Left kidney (tissue), 2 donors: ENCODE data around the gene TTC9. TPM values are rescaled to one million over a fixed set of nuclear protein-coding genes. Genes with fewer than 3 reads are reported as not detected.
"Not testable (repeated sequence)": the region's sequence is repeated elsewhere in the genome, so short reads cannot be mapped to it uniquely, and the experiment has no call there.

ENCODE experiments used
- DNase-seq: peaks from one replicate; pipeline ENCODE4 v3.0.0-alpha.2; 2013
- polyA plus RNA-seq: library from polyadenylated mRNA; unstranded; fragments of 120-200 nt; gene quantifications from one replicate; pipeline ENCODE4 v1.2.1, GENCODE V29; 2013; ENCODE audit not compliant: insufficient read length

TTC9 gene
- polyA plus RNA-seq, 1 donor = 2.8 TPM

DNA sequence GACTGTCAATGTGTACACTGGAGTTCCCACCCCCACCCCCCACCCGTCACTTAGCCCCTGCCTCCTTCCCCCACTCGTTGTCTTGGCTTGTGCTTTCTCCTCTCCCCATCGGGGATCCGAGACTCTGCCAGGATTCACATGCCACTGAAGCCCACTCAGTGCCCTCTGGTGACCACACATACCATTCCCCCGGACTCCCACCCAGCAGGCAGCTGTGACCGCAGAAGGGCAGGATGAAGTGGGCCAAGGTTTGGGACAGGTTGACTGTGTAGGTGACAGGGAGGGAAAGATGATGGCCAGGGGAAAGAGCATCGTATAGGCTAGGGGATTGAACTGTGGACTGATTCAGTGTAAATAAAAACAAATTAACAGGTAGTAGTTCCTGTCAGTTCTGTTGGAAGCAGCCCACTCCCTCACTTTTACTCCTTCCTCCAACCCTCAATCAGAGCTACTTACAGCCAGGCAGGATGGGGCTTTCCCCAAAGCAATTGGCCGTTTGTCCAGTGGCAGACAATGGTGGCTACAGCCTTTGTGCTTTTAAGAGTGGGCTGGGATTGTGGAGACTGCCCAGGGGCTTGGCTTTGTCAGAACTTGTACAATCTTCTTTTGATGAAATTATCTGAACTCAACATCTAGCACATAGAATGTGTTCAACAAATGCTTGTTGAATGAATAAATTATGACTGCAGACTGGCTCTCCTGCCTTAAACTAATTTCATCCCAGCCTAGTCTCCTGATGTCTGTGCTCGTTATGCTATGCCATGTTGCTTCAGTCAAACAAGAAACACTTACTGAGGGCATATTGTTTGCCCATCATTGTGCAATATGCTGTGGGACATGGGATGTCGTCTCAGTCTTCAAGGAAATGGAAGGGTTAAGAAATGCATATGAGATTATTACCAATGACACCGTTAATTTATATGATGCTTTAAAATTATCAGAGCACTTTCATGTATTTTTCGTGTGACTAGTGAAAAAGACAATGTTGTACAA, 30.2 kb downstream of the TTC9 start:
- DNase-seq = no peak

DNA sequence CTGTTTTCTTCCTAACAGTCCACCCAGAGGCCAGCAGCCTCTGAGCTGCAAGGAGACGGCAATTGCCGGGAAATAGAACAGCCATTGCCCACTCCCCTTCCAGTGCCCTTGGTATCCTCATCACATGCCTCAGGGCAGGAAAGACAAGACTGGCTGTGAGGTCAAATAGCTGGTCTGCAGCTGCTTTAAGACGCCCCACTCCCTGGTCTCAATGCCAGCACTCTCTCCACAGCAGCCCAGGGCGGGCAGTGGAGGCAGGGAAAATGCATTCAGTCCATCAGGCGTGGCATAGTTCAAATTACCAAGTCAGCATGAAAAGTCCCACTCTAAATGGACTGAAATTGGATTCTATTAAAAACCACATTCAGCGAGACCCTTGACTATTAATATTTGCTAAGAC, 35.6 kb downstream of the TTC9 start:
- DNase-seq = no peak

DNA sequence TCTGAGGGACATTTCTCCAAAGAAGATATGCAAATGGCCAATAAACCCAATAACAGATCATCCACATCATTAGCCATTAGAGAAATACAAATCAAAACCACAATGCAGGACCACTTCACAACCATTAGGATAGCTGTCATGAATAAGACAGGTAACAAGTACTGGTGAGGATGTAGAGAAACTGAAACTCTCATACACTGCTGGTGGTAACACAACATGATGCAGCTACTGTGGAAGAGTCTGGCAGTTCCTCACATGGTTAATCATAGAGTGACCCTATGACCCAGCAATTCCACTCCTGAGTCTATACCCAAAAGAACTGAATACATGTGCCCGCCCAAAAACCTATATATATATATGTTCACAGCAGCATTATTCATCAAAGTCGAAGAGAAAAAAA, 39.0 kb downstream of the TTC9 start:
- DNase-seq = no peak

DNA sequence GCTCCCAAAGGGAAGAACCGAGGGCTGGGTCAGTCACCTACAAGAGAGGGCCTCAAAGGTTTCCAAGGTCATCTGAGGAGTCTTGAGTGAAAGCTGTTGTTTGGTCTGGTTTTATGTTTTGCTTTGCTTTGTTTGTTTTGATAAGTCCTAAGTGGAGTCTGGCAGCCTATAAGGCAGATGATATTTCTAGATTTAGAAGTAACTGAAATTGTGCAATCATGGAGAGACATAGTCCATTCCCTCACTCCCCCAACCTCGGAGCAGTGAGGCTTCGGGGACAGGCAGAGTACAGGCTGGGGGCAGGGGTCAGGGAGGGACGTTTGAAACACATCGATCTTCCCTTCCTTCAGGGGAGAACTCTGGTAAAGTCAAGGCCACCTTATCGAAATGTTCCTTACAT, 42.3 kb downstream of the TTC9 start:
- DNase-seq = no peak

DNA sequence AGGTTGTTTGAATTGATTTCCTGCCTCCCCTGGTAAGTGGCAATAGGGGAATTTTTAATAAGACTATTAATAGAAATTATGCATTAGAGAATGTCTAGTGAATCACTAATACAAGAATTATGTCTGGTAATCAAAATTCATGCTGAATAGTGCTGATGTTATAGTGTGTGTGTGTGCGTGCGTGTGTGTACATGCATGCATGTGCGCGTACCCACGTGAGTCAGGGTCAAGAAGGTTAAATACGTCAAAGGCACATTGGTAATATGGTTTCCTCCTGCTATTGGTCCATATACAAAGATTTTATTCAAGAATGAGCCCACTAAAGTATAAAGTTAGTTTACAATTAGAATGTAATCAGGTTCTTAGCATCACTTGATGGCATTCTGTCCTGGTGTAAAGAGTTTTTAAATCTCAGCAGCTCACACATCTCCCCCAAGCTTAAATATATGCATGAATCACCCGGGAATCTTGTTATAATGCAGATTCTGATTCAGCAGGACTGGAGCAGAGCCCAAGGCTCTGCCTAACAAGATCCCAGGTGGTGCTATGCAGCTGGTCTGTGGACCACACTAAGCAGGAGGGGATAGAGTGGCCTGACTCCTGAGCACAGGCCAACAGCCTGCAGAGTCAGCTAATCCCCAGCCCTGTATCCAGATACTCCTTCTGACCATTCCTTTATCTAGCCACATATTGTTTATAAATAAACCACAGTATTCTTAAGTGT, 43.9 kb downstream of the TTC9 start:
- no peak for DNase-seq

DNA sequence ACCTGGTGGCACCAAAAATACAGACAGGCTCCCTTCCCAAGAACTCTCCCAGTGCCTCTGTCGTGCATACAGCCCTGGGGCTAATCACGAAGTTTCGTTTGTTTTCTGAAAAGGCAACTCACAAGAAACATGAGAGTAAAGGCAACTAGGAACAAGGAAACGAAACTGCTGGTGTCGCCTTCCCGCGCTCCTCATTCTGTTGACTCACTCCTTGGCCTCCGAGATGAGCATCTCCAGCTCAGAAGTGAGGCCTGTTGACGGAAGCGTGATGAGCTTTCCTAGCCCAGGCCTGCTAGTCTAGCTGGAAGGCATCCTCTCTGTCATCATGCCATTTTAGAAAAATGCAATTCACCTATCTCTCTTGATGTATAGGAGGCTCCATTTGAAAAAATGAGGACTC, 50.5 kb downstream of the TTC9 start:
- no peak for DNase-seq

DNA sequence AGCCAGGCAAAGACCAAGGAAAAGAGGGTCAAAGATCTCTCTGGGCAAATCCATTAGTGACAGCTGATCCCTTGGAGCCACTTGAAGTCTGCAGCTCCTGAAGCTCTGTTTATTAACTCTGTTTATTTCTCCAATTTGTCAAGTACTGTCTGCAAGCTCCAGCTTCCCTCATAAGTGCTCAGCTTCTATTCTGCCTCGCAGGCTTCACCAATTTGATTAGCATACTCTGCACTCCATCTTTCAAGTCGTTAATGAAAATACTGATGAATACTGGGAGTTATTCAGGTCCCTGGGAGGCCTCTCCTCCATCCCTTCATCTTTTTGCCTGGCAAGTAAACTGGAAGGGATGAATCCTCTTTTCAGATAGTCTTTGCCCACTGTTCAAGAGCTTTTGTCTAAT, 54.3 kb downstream of the TTC9 start:
- DNase-seq = no peak

DNA sequence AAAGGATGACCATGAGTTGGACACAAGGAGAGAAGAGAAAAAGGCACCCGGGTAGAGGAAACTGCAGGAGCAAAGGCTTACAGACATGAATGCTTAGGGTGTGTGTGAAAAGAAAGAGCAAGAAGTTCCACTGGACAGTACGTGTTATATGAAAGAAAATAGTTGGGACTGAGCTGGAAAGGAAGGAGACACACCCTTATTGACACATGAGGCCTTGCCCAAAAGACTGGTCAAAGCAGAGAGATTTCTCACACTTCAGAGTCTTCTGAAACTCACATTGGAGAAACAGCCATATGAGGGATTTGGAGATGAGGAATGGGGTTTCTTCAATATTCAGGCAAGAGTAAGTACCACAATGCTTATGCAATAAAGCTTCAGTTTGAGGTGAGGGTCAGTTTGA, 56.0 kb downstream of the TTC9 start:
- DNase-seq = no peak

DNA sequence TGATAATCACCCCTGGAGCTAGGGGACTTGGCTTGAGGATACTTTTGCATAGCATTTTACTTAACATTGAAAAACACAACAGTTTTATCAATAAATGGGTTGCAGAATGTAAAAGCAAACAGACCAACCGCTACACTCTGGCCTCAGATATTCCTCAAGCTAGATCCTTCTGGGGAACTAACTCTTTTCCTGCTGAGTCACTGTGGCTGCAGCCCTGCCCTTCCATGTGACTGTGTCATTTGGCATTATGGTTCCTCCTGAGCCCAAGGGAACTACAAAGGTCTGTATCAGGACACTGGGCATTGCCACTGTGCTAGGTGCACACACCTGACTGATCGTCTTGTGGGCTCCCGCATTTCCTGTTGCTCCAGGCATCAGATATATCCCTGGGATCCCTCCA, 56.6 kb downstream of the TTC9 start:
- no peak for DNase-seq

DNA sequence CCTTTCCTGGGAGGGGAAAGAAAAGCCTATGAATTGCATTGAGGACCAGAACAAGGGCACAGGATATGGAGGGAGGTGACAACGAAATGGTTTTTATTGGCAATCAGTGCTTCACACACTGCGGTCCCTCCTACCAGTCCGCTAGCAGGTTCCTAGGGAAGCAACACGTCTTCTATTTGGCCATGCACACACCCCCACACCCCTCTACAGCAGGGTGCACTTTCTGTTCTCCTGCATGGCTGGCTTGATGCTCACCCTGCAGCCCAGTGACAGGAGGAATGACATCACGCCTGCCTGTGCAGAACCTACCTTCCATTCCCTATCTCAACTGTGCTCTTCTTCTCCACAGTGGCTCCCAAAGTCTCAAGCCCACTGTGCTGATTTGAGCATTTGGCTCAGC, 57.9 kb downstream of the TTC9 start:
- no peak for DNase-seq

DNA sequence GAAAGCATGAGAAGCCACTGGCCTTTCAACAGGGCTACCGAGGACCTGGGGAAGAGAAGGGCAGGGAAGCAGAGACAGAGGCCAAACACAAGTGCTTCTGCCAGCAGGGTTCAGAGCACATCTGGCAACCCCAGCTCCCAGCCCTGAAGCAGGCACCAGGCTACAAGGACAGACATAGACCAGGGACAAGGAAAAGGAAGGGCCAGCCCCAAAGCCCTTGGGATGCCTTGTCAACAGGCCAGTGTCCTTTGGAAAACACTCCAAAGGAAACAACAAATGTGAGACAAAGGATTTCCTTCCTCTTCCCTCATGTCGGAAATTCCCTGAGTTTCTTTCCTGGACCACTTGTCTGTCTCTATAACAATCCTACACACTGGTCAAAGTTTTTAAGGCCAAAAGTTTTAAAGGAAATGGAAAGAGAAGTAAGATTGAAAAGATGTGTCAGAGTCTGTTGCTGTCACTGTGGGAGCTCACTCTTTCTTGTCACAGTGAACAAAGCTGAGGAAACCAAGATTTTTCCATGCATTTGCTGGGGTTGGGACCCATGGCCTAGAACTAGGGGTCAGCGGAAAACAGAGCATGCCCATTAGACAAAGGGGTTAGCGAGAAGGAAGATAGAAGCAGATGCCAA, 59.4 kb downstream of the TTC9 start:
- DNase-seq = no peak

DNA sequence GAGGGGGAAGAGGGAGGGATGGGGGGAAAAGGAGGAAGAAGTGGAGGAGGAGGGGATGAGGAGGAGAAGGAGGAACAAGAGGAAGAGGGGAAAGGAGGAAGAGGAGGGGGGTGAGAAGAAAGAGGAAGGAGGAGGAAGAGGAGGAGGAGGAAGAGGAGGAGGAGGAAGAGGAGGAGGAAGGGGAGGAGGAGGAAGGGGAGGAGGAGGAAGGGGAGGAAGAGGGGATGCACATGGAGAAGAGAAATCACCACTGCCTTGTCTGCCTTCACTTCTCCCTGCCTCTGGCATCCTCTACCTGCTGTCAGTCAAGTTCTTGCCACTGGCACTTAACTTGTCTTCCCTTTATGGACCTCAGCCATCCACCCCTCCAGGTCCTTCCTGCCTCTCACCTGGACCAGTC, 59.9 kb downstream of the TTC9 start:
- no peak for DNase-seq

DNA sequence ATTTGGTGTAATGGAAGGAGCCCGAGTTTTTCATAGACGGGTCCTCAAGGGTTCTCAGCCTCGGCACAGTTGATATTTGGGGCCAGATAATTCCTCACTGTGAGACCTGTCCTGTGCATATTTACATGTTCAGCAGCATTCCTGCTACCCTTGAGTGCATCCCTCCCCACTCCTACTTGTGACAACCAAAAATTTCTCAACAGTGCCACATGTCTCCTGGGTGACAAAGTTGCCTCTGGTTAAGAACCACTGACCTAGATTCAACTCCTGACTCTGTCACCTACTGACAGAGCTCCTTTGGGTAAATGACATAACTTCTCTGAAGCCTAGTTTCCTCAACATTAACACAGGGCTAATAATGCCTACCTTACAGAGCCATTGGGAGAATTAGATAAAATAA, 60.4 kb downstream of the TTC9 start:
- DNase-seq = no peak

DNA sequence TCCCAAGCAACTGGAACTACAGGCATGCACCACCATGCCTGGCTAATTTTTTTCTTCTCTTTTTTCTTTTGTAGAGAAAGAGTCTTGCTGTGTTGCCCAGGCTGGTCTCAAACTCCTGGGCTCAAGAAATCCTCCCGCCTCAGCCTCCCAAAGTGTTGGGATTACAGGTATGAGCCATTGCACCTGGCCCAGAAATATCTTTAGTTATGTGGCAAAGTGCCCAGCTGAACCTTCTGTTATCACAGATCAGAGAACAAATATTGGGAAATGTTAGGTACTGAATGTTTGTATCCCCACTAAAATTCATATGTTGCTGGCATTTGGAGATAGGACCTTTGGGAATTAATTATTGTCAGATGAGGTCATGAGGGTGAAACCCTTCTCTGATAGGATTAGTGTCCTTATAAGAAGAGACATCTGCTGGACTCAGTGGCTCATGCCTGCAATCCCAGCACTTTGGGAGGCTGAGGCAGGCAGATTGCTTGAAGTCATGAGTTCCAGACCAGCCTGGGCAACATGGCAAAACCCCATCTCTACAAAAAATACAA, 62.0 kb downstream of the TTC9 start:
- not testable (repeated sequence) for DNase-seq

DNA sequence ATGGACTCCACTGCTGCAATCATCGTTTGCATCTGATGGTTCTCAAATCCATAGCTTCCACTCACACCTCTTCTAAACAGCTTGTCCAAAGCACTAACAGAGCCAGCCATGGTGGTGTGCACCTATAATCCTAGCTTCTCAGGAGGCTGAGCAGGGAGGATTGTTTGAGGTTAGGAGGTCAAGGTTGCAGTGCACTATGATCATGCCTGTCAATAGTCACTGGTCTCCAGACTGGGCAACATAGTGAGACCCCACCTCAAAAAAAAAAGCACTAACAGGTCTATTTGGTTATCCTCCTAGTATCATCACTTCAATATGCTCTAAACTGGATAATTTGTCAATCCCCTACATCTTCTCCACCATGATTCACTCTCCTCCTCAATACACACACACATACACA, 63.2 kb downstream of the TTC9 start:
- DNase-seq = no peak

DNA sequence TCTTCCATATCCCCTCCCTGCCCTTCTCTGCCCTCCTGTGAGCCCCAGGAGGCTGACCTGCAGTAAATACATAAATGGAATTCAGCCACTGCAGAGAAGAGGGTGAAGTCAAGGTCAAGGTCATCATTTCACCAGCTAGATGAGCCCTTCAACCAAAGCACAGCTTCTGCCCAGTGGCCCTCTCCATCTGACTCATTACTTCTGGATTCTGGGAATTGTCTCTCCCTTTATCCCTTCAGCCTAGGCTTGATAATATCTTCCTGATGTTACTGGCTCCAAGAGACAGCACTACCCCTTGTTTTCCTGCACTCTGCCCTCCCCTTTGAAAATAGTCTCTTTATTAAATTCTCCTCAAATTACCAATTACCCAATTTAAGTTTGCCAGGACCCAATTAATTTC, 64.5 kb downstream of the TTC9 start:
- no peak for DNase-seq

DNA sequence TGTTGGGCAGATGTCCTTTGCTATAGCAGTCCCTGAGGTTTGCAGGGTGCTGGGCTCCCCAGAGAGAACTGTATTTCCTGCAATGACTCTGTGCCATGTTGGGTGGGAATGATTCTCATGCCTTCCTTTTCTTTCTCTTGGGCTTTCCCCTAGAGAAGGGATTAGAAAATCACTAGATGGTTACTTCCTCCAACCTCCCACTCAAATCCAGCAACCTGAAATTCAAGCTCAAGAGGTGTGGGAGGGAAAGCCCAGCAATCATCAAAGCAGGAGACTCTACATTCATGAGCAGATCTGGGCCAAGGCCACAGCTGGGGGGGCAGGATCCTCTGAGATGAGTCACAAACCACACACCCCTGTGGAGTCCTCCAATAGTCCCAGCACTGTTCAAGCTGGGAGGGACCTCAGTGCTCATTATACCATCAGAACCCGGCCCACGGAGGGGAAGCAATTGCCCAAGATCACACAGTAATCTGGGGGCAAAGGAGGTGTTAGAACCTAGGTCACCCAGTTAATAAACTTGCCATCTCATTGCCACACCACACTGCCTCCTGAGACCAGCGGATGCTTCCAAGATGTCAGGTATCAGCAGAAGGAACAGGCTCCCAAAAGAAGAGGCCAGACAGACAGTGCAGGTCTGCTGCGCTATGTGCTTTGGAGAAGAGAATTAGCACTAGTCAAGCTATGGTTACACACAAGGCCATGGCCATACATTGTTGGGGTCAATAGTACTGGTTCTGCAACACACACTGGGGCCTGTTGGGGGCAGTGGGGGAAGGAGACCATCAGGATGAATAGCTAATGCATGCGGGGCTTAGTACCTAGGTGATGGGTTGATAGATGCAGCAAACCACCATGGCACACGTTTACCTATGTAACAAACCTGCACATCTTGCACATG, 65.7 kb downstream of the TTC9 start:
- DNase-seq = no peak

DNA sequence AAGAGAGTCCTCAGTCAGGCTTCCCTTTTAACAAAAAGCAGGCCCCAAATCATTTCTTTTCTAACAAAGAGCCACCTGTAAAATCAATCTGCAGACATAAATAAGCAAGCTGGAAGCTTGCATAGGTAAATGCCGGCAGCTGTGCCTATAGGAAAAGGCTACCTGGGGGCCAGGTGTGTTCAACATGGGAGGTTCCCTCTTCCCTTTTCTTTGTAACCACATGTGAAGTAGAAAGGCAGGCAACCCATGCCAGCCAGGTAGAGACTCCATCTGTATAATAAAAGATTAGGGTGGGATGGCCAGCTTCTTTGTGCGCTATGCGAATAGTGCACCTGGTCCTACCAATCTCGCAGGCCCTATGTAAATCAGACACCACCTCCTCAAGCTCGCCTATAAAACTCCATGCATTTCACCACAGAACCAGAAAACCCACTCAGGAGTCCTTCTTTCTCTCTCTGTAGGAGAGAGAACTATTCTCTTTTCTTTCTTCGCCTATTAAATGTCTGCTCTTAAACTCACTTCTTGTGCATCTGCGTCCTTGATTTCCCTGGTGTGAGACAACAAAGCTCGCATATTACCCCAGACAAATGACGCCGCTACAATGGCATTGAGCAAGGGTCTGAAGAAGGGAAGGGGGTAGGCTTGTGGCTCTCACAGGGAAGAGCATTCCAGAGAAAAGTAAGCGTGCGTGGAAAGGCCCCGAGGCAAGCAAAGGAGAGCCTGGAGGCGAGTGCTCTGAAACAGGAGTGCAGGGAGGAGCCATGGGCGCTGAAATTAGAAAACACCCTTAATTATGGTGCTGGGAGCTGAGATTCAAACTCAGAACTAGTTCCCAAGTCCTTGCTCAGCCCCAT, 67.2 kb downstream of the TTC9 start:
- no peak for DNase-seq

DNA sequence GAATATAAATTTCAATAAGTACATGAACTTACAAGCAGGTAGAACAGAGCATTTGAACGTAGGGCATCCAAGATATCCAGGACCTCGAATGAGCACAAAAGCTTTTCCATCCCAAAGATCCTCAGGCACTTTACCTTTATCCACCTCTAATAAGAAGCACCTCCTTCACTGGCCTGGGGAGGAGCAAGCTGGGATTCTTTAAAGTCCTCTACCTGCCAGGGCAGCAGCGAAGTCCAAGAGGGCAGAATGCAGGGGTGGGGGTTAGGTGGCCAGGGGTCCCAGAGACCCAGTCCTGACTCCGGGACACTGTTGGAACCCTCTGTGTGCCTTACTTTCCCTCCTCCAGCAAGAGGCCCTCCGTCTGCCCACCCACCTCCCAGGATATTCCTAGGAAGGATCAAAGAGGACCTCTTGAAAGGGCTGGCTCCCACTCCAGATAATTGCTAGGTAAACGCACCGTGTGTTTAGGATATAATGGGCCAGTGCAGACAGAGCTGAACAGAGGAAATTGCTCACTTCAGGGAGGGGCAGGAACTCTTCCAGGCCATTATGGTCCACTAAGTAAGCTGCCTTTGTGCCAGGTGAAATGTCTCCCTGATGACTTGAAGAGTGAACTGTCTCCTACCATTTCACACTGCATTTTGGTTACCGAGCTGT, 68.1 kb downstream of the TTC9 start:
- no peak for DNase-seq

DNA sequence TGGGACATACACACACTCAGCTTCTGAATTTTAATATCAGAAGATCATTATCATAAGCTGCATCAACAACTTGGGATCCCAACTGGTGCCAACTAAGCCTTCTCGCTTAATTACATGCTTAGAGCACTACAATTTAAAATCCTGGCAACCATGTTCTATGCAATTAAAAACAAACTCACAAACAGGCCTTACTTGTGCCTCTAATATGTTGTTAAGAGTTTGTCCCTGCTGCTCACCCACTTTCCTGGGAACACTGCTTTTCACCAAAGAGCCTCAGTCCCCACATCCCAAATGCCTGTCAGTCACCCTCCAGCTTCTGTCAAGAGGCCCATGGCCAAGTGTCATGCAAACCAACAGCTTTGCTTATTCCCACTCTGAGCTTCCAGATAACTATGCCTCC, 69.7 kb downstream of the TTC9 start:
- no peak for DNase-seq
